HG03439 (cell line): ENCODE data around the gene PAK1.
"Not testable (repeated sequence)": the region's sequence is repeated elsewhere in the genome, so short reads cannot be mapped to it uniquely, and the experiment has no call there.

Experiments
- ATAC-seq: cut with Tn5 transposase; IDR thresholded peaks from one replicate; pipeline ENCODE4 v1.9.1; 2021; ENCODE audit warnings: mild to moderate bottlenecking, moderate library complexity; ENCODE audit not compliant: unreplicated experiment

The PAK1 gene

GRCh38 chr11:77473801-77474683 lies at the start of gene PAK1:
Gene PAK1, minus strand, starts transcription at chr11:77474094. Its CDS starts 81,574 bp downstream, at chr11:77392520.
- peak; percentile 68 for ATAC-seq

DNA sequence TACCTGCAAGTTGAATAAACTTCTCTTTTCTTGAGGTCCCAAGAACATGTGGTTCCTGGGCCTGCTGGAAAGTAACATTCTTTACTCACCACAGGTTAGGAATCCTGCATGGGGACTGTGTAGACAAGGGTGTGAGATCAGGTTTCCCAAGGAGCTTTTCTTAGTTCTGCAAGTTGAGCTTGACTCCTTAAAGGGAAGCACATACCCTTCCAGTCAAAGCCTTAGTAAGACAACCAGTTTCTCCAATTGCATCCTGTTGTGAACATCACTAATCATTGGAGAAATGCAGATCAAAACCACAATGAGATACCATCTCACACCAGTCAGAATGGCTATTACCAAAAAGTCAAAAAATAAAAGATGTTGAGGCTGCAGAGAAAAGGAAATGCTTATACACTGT lies 48.3 kb upstream of the PAK1 start:
- no peak for ATAC-seq

- ATAC-seq = no peak
These were observed 46.0 kb upstream of the PAK1 start for GRCh38 chr11:77519847-77520246.

DNA sequence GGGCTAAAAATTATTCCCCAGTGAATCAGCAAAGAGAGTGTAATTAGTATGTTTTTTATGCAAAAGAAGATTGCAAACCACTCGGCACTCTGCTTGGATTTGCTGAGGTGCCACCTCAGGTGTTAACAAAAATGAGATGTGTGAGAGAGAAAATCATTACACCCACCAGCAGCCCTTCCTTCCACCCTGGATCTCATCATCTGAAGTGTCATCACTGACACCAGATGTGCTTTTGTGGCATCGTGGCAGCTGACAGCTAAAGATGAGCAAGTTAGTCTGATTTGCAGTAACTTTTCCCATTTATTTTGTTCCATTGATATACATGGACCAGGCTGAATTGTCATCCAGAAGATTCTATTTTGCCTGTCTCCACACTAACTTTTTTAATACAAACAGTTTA lies 44.6 kb upstream of the PAK1 start:
- no peak for ATAC-seq

DNA sequence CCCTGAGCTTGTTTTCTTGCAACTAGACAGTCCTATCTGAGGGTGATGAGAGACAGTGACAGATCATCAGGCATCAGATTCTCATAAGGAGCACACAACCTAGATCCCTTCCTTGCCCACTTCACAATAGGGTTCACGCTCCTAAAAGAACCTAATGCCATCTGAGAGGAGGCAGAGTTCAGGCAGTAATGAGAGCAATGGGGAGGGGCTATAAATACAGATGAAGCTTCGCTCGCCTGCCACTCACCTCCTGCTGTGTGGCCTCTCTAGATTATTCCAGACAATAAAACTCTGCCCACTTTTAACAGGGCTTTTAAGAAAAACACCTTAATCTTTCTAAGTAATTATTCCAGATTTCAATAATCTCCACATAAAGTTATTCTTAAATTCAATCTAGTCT lies 43.9 kb upstream of the PAK1 start:
- ATAC-seq = no peak

- ATAC-seq = no peak
These were observed 43.3 kb upstream of the PAK1 start for GRCh38 chr11:77517226-77517625.

DNA sequence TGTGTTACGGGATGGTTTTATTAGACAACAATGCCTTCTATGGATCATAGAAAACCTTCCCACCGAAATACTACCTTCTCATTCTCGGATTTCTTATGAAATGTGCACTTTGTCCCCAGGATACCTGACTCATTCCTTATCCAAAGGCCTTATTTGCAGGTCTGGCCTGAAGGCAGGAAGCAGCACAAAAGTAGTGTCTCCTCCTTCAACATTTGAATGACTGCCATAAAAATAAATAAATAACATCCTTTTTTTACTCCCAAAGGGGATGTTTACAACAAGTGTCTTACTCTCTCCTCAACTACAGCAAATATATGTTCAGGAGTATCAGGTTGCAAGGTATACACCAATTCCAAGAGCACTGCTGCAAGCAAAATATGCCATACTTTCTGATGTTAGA lies 41.6 kb upstream of the PAK1 start:
- no peak for ATAC-seq

DNA sequence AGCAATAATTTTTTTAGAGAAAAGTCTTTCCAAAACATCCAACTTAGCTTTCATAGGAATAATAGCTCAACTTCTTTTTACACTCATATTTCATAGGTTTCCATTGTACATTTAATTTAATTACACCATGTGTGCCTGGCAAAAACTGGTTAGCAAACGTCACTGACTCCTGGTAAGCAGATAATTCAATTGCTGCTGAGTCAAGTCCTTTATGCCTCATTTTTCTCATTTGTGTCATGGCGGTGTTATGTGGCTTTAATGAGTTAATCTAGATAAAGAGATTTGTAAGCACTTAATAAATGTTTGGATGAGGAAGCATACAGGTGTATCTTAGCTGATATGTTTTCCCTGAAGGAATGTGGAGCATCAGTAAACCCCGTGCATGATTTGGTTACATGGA lies 41.2 kb upstream of the PAK1 start:
- ATAC-seq = no peak

DNA sequence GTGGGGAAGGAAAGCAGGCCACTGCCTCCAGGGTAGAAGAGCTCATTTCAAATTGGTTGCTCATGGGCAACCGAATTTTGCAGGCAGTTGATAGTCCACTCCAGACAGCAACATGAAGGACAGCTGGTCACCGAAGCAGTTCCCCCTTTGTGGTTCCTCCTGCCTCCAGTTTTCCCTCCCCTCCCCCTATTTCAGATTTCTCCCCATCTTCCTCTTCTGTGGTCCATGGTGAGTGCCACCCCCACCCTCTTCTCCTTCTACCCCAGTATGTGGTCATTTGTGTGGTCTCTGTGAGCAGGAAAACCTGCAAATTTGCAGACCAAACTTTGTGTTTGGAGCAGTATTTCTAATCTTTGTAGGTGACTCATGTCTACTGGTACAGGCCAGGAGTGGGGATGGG lies 38.2 kb upstream of the PAK1 start:
- ATAC-seq = no peak

DNA sequence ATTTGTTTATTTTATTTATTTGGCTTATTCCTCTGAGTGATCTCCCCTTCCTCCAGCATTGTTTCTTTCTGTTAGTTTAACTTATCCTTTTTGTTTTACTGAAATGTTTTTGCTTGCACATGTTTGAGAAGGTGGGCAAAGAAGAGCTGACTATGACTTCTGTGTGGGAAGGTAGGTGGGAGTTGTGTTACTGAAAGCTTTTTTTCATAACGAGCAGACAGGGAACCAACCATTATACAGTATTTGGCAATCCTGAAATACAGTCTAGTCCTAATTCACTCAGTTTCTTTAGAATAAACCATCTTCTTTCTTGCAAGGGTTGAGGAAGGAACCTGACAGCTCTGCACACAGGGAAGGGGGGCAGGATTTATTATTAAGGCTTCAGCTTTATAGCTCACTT lies 37.0 kb upstream of the PAK1 start:
- ATAC-seq = no peak

GRCh38 chr11:77510095-77510494 lies 36.2 kb upstream of the PAK1 start:
- no peak for ATAC-seq

- ATAC-seq = no peak
These were observed 34.1 kb upstream of the PAK1 start for GRCh38 chr11:77508019-77508418.

- ATAC-seq = no peak
These were observed 33.0 kb upstream of the PAK1 start for GRCh38 chr11:77506857-77507256.

DNA sequence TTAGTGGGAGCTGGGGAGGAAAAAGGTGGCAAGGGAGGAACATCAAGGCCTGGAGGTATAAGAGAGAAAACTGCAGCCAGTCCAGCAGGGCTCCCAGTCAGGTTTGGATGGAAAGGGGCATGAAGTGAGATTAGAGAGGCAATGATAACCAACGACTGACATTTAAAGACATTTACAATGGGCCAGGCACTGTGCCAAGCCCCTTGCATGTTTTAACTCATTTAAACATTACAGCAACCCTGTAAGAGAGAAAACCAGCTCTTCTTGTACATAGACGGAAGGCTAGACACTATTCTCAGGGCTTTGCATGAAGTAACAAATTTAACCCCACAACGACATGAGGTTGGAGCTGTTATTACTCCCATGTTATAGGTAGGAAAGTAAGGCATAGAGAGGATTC lies 32.1 kb upstream of the PAK1 start:
- ATAC-seq = no peak

GRCh38 chr11:77503006-77503405 lies 29.1 kb upstream of the PAK1 start:
- ATAC-seq = no peak

GRCh38 chr11:77502346-77502905 lies 28.5 kb upstream of the PAK1 start:
- no peak for ATAC-seq

GRCh38 chr11:77501758-77502157 lies 27.9 kb upstream of the PAK1 start:
- ATAC-seq = no peak

DNA sequence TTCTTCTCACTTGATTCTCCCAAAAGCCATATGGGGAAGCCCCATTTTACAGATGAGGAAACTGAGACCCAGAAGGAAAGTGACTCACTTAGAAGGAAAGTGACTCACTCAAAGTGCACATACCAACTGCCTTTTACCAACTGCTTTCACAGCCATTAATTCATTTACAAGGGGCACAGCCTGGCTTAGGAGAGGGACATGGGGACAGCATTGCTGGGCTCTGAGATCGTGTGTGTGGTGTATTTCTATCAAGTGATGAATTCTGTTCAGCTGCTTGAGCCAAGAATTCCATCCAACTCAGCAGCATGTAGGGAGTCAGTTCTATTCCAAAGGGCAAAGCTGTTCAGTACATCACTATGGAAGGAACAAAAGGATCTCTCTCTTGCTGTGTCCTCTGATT lies 23.5 kb upstream of the PAK1 start:
- ATAC-seq = no peak

DNA sequence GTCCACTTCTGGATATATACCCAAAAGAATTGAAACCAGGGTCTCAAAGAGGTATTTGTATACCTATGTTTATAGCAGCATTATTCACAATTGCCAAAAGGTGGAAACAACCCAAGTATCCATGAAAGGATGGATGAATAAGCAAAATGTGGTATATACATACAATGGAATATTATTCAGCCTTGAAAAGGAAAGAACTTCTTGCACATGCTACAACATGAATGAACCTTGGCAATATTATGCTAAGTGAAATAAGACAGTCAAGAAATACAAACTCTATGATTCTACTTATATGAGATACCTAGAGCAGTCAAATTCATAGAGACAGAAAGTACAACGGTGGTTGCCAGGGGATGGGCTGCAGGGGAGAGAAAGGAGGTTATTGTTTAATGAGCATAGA lies 21.6 kb upstream of the PAK1 start:
- no peak for ATAC-seq

- ATAC-seq = not testable (repeated sequence)
These were observed 16.1 kb upstream of the PAK1 start for GRCh38 chr11:77490035-77490434.

GRCh38 chr11:77487790-77488189 lies 13.9 kb upstream of the PAK1 start:
- no peak for ATAC-seq

- ATAC-seq = no peak
These were observed 6.0 kb upstream of the PAK1 start for GRCh38 chr11:77479746-77480352.
